Colonic mucosa (tissue), 4 donors: ENCODE measurements around the gene SLC6A13. TPM values are rescaled to one million over a fixed set of nuclear protein-coding genes. Genes with fewer than 3 reads are reported as not detected.

ENCODE experiments used
- DNase-seq: peaks from one replicate; pipeline ENCODE4 v3.0.0-alpha.2; 2020
- H3K27ac ChIP-seq: fragments of 200-600 bp; one replicate; pipeline ENCODE4 v1.8.0; 2021
- H3K27me3 ChIP-seq: fragments of 200-600 bp; one replicate; pipeline ENCODE4 v1.8.0; 2021
- H3K36me3 ChIP-seq: fragments of 200-600 bp; one replicate; pipeline ENCODE4 v1.8.0; 2021
- H3K4me1 ChIP-seq: fragments of 200-600 bp; one replicate; pipeline ENCODE4 v1.8.0; 2021; ENCODE audit warnings: mild to moderate bottlenecking
- H3K4me3 ChIP-seq: fragments of 200-600 bp; one replicate; pipeline ENCODE4 v1.8.0; 2021
- H3K9ac ChIP-seq, 2 donors: one replicate each; pipeline ENCODE4 v1.7.0; 2013; ENCODE audit warnings: control low read depth in 2 of 2, low read depth in 2 of 2, low read length in 2 of 2
- H3K9me3 ChIP-seq: fragments of 200-600 bp; one replicate; pipeline ENCODE4 v1.8.0; 2021
- CTCF ChIP-seq: fragments of 200-600 bp; IDR thresholded peaks from one replicate; pipeline ENCODE4 v1.8.0; 2022; ENCODE audit warnings: antibody characterized with exemption, mild to moderate bottlenecking
- intact Hi-C: fragments of 100-400 bp; cut with DNase I; formaldehyde crosslinking; loops from one replicate; pipeline ENCODE4 v1.14.1; 2022
- total RNA-seq, 2 donors: library from RNA; stranded (reverse); fragmentation: NEBNext Ultra II Directional in 1 of 2; extraction: Animal tissue kit (Norgen Biotek cat#: 25700) in 1 of 2; gene quantifications; one replicate each; pipeline ENCODE4 v1.2.1, GENCODE V29; 2021
- donor health status: healthy.
- donor health status: DM: no; HTN: no; CAD: no.
- donor health status: DM: no; HTN: no; CAD: no.

The SLC6A13 gene
- total RNA-seq, 2 donors from 2014 or later = not detected

GRCh38 chr12:203074-203461 is 59.6 kb downstream of the SLC6A13 start:
- Histone ChIP-seq H3K9me3 (no peaks in the 10 kb centered on the region), H3K27me3 (peaks cover 12% of the 10 kb centered on the region), H3K4me3 (peak overlapping the region; percentile 26), H3K27ac (no peak overlapping the region), H3K9ac (no peak overlapping the region), H3K4me1 (no peaks in the 10 kb centered on the region), H3K36me3 (no peaks in the 10 kb centered on the region)
- no peak for TF ChIP-seq CTCF
- DNase-seq = no peak
- intact Hi-C loops = no loop called here

GRCh38 chr12:202081-202731 is 60.4 kb downstream of the SLC6A13 start:
- no peak overlapping the region for H3K9ac ChIP-seq
- H3K4me3 ChIP-seq = no peak overlapping the region
- H3K36me3 ChIP-seq = no peaks in the 10 kb centered on the region
- intact Hi-C loops = no loop called here
- H3K27me3 ChIP-seq = peaks cover 12% of the 10 kb centered on the region
- no peak overlapping the region for H3K27ac ChIP-seq
- no peak for TF ChIP-seq CTCF
- no peaks in the 10 kb centered on the region for H3K9me3 ChIP-seq
- no peak for DNase-seq
- no peaks in the 10 kb centered on the region for H3K4me1 ChIP-seq

- Histone ChIP-seq H3K9me3 (no peaks in the 10 kb centered on the region), H3K27ac (no peak overlapping the region), H3K27me3 (peaks cover 12% of the 10 kb centered on the region), H3K4me3 (no peak overlapping the region), H3K4me1 (no peaks in the 10 kb centered on the region), H3K9ac (no peak overlapping the region), H3K36me3 (no peaks in the 10 kb centered on the region)
- intact Hi-C loops = no loop called here
- TF ChIP-seq CTCF = no peak
- no peak for DNase-seq
Measured at GRCh38 chr12:201361-201760, 61.3 kb downstream of the SLC6A13 start.

GRCh38 chr12:198705-199104 is 63.9 kb downstream of the SLC6A13 start:
- Histone ChIP-seq H3K9ac (no peak overlapping the region), H3K4me3 (no peak overlapping the region), H3K27ac (no peak overlapping the region), H3K27me3 (peaks cover 6% of the 10 kb centered on the region), H3K9me3 (no peaks in the 10 kb centered on the region), H3K4me1 (no peaks in the 10 kb centered on the region), H3K36me3 (no peaks in the 10 kb centered on the region)
- intact Hi-C loops = no loop called here
- TF ChIP-seq CTCF = no peak
- DNase-seq = no peak

- H3K4me3 ChIP-seq = no peak overlapping the region
- H3K4me1 ChIP-seq = no peaks in the 10 kb centered on the region
- H3K9ac ChIP-seq = no peak overlapping the region
- H3K27ac ChIP-seq = no peak overlapping the region
- no peaks in the 10 kb centered on the region for H3K9me3 ChIP-seq
- H3K36me3 ChIP-seq = no peaks in the 10 kb centered on the region
- TF ChIP-seq CTCF = no peak
- DNase-seq = no peak
- H3K27me3 ChIP-seq = peaks cover under 1% of the 10 kb centered on the region
- intact Hi-C loops = no loop called here
Measured at GRCh38 chr12:197911-198695, 64.5 kb downstream of the SLC6A13 start.
